PFSK-1 (cell line): ENCODE results near the gene PCCB.

Source experiments
- POLR2AphosphoS5 ChIP-seq: IDR thresholded peaks from 2 replicates; pipeline ENCODE4 v1.6.1; 2012; ENCODE audit warnings: low read depth, mild to moderate bottlenecking, control low read depth, low read length, moderate library complexity
- TAF1 ChIP-seq: IDR thresholded peaks from 2 replicates; pipeline ENCODE4 v1.6.1; 2012; ENCODE audit warnings: low read length, control low read depth, borderline replicate concordance; ENCODE audit not compliant: insufficient read depth

DNA sequence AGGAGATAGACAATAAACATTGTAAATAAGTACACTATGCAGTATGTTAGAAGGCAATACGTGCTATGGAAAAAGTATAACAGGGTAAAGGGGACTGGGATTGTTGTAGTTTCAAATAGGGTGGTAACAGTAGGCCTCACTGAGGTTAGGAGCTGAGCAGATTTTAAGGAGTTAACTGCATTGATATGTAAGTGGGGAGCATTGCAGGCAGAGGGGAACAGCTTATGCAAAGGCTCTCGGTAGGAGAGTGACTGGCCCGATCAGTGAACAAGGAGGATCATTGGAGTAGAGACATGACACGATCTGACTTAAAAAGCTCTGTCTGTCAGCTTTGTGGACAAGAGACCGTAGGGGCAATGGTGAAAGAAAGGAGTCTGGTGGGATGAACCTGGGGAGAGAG, 46.8 kb downstream of the PCCB start:
- TF ChIP-seq TAF1 (no peak), POLR2AphosphoS5 (no peak)
